Heart left ventricle (tissue), 16 donors: ENCODE results near the gene F13A1. TPM values are rescaled to one million over a fixed set of nuclear protein-coding genes. Genes with fewer than 3 reads are reported as not detected.

Experiments used
- ATAC-seq, 4 donors: fragments of 200-7000 bp; cut with Tn5 transposase; one replicate each; pipeline ENCODE4 v1.9.1; 2020 to 2022; ENCODE audit warnings: moderate library complexity in 4 of 4, mild to moderate bottlenecking in 3 of 4, moderate number of reproducible peaks in 1 of 4
- DNase-seq, 5 donors: peaks; one replicate each; pipeline ENCODE4 v3.0.0-alpha.2; 2020
- H3K27ac ChIP-seq, 12 donors: fragments of 200-600 bp; sonication (generic) in 4 of 12; one replicate each; pipeline versions ENCODE4 v1.5.0 to v1.8.0; 2016 to 2022; ENCODE audit warnings: mild to moderate bottlenecking in 2 of 12
- H3K27me3 ChIP-seq, 9 donors: fragments of 200-600 bp; sonication (generic) in 2 of 9; one replicate each; pipeline versions ENCODE4 v1.5.1 to v1.8.0; 2016 to 2022; ENCODE audit warnings: mild to moderate bottlenecking in 3 of 9
- H3K36me3 ChIP-seq, 9 donors: fragments of 200-600 bp; sonication (generic) in 2 of 9; one replicate each; pipeline versions ENCODE4 v1.5.0 to v1.8.0; 2018 to 2022; ENCODE audit warnings: mild to moderate bottlenecking in 2 of 9
- H3K4me1 ChIP-seq, 12 donors: fragments of 200-600 bp; sonication (generic) in 4 of 12; one replicate each; pipeline versions ENCODE4 v1.5.0 to v1.8.0; 2016 to 2022; ENCODE audit warnings: mild to moderate bottlenecking in 3 of 12
- H3K4me3 ChIP-seq, 12 donors: fragments of 200-600 bp; sonication (generic) in 4 of 12; one replicate each; pipeline versions ENCODE4 v1.5.0 to v1.8.0; 2017 to 2022; ENCODE audit warnings: mild to moderate bottlenecking in 9 of 12, moderate library complexity in 4 of 12
- H3K9me3 ChIP-seq, 12 donors: fragments of 200-600 bp; sonication (generic) in 4 of 12; one replicate each; pipeline versions ENCODE4 v1.5.0 to v1.8.0; 2016 to 2022; ENCODE audit warnings: mild to moderate bottlenecking in 1 of 12
- CTCF ChIP-seq, 12 donors: fragments of 200-600 bp; sonication (generic) in 4 of 12; IDR thresholded peaks; one replicate each; pipeline versions ENCODE4 v1.5.0 to v1.8.0; 2018 to 2022; ENCODE audit warnings: antibody characterized with exemption in 12 of 12, mild to moderate bottlenecking in 5 of 12
- POLR2A ChIP-seq, 2 donors: fragments of 450-650 bp; IDR thresholded peaks; one replicate each; pipeline ENCODE4 v1.6.1; 2017; ENCODE audit warnings: antibody characterized with exemption in 2 of 2, mild to moderate bottlenecking in 2 of 2, moderate library complexity in 2 of 2
- WGBS, 4 donors: extraction: QIAGEN DNeasy Blood & Tissue Kit in 2 of 4; methylation state at CpG; one replicate each; pipeline versions ENCODE4 v1.1.5 to v1.1.7; 2013 to 2018; 5-methylcytosine and 5-hydroxymethylcytosine counted together
- intact Hi-C, 10 donors: fragments of 100-400 bp; cut with DNase I; formaldehyde crosslinking; loops; one replicate each; pipeline versions ENCODE4 v1.11.1 to v1.14.2; 2022
- polyA plus RNA-seq, 2 donors: library from polyadenylated mRNA; stranded (reverse); fragments of 200-250 nt; gene quantifications; one replicate each; pipeline ENCODE4 v1.2.3, GENCODE V29; 2013
- total RNA-seq, 9 donors: library from RNA; depleted of rRNA in 2 of 9; stranded (reverse); fragments of >200 nt in 2 of 9; fragmentation: NEBNext Ultra II Directional in 3 of 9; extraction: Animal tissue kit (Norgen Biotek cat#: 25700) in 3 of 9; gene quantifications; one replicate each; pipeline versions ENCODE4 v1.1.0 to v1.2.4, GENCODE V29; 2016 to 2023
- donor health status: ischemic (EF 13 %, LVEDD 7.1; RV severe dilation, severe dysfunction).
- donor health status: healthy with polysubstance abuse.
- donor health status: DM: no; HTN: yes; CAD: no.
- donor health status: DM: no; HTN: no; CAD: no.
- donor health status: ischemic (EF 25% LVEDD 6.9; RV normal size, moderate dysfunction).
- donor health status: ischemic (EF 25% LVEDD 5.7; RV mildly dilated, moderate dysfunction).
- donor health status: healthy.
- donor health status: DM: yes; HTN: yes; CAD: no.
- donor health status: ischemic (EF 35%, LVEDD 5.7; RV mildly dilated, moderate dysfunction).
- donor health status: nonischemic (EF 11% LVEDD 7.7; RV severe dilation, severe dysfunction).
- donor health status: DM: yes; HTN: yes; CAD: no.
- donor health status: PGD.
- donor health status: ischemic (EF 29% LVEDD 5.4; RV normal size, mild dysfunction).
- donor health status: nonischemic (EF 23%, LVEDD 6.1; RV moderate dilation, normal function).

The F13A1 gene
- total and polyA plus RNA-seq, 11 donors: 9.0 to 415 (median 35.0) TPM

GRCh38 chr6:6357032-6357431, 36.6 kb upstream of the F13A1 start:
- Histone ChIP-seq H3K27ac (no peak overlapping the region), H3K4me1 (no peaks in the 10 kb centered on the region), H3K4me3 (no peak overlapping the region), H3K9me3 (no peaks in the 10 kb centered on the region), H3K27me3 (no peaks in the 10 kb centered on the region), H3K36me3 (no peaks in the 10 kb centered on the region)
- 64 to 73% (median 68%) methylated on average over 6 of the region's 6 CpGs for whole genome bisulfite sequencing, 4 donors
- TF ChIP-seq POLR2A (IDR thresholded peaks at IDR 0.05): no peak
- no peak for TF ChIP-seq CTCF (IDR thresholded peaks at IDR 0.05)
- DNase-seq (no peak), ATAC-seq (no peak)
- intact Hi-C loops: no loop called here

- ATAC-seq: no peak
- no peaks in the 10 kb centered on the region for H3K36me3 ChIP-seq
- no peak overlapping the region for H3K27ac ChIP-seq
- H3K27me3 ChIP-seq: peaks cover 0 to 5% (median 0%) of the 10 kb centered on the region in 9 donors
- no peak for DNase-seq
- TF ChIP-seq POLR2A (IDR thresholded peaks at IDR 0.05) (no peak), CTCF (IDR thresholded peaks at IDR 0.05) (no peak)
- intact Hi-C loops: no loop called here
- WGBS, 4 donors: 94 to 97% (median 96%) methylated on average over 6 of the region's 6 CpGs
- H3K4me1 ChIP-seq: no peaks in the 10 kb centered on the region
- H3K9me3 ChIP-seq: no peaks in the 10 kb centered on the region
- no peak overlapping the region for H3K4me3 ChIP-seq
These were observed 32.3 kb upstream of the F13A1 start for GRCh38 chr6:6352772-6353171.

- intact Hi-C loops: no loop called here
- Histone ChIP-seq H3K36me3 (no peaks in the 10 kb centered on the region), H3K4me3 (no peak overlapping the region), H3K27me3 (peaks cover 0 to 5% (median 0%) of the 10 kb centered on the region in 9 donors), H3K27ac (no peak overlapping the region), H3K4me1 (no peaks in the 10 kb centered on the region), H3K9me3 (no peaks in the 10 kb centered on the region)
- DNase-seq (no peak), ATAC-seq (no peak)
- TF ChIP-seq POLR2A (IDR thresholded peaks at IDR 0.05) (no peak), CTCF (IDR thresholded peaks at IDR 0.05) (no peak)
- 38 to 46% (median 42%) methylated on average over 6 of the region's 6 CpGs for WGBS, 4 donors
These were observed 31.1 kb upstream of the F13A1 start for GRCh38 chr6:6351511-6352025.

GRCh38 chr6:6350696-6351095, 30.2 kb upstream of the F13A1 start:
- H3K4me3 ChIP-seq: no peak overlapping the region
- DNase-seq: no peak
- TF ChIP-seq POLR2A (IDR thresholded peaks at IDR 0.05) (no peak), CTCF (IDR thresholded peaks at IDR 0.05) (no peak)
- H3K27me3 ChIP-seq: peaks cover 0 to 5% (median 0%) of the 10 kb centered on the region in 9 donors
- no peaks in the 10 kb centered on the region for H3K9me3 ChIP-seq
- ATAC-seq: no peak
- H3K4me1 ChIP-seq: no peaks in the 10 kb centered on the region
- 84 to 91% (median 88%) methylated on average over 4 of the region's 4 CpGs for WGBS, 4 donors
- H3K27ac ChIP-seq: no peak overlapping the region
- H3K36me3 ChIP-seq: no peaks in the 10 kb centered on the region
- intact Hi-C loops: no loop called here
